Measurements from ENCODE around the gene ST6GALNAC2. TPM values are rescaled to one million over a fixed set of nuclear protein-coding genes. Genes with fewer than 3 reads are reported as not detected.
"Not testable (repeated sequence)": the region's sequence is repeated elsewhere in the genome, so short reads cannot be mapped to it uniquely, and the experiment has no call there.

Gene ST6GALNAC2
- total RNA-seq, 2 experiments from 2014 or later: 0.19 to 0.51 TPM

- intact Hi-C loops (cut with micrococcal nuclease): no loop called here
- DNase-seq: no peak
- Mint-ChIP-seq H3K4me1 (ENCODE audit: low read depth) (peaks cover 16% of the 10 kb centered on the region), H3K36me3 (no peaks in the 10 kb centered on the region), H3K4me3 (no peak overlapping the region), H3K27me3 (peaks cover 2% of the 10 kb centered on the region), H3K9me3 (no peaks in the 10 kb centered on the region), H3K27ac (no peak overlapping the region)
- POLR2A ChIA-PET: interaction anchor here (0.6 to 0.7 kb wide), 2 partner anchors 14 to 143 kb away, joined by 3 read pairs; no protein-coding TSS in a partner anchor
- CTCF ChIA-PET: interaction anchor here (0.8 to 1.9 kb wide), 5 partner anchors 19 to 98 kb away, joined by 3 to 12 read pairs (median 5); no protein-coding TSS in a partner anchor
Observed at GRCh38 chr17:76528156-76528527, 57.5 kb downstream of the ST6GALNAC2 start.

- POLR2A ChIA-PET: interaction anchor here (0.6 to 0.7 kb wide), 2 partner anchors 13 to 142 kb away, joined by 3 read pairs; no protein-coding TSS in a partner anchor
- Mint-ChIP-seq H3K36me3 (no peaks in the 10 kb centered on the region), H3K27me3 (peaks cover 2% of the 10 kb centered on the region), H3K4me1 (ENCODE audit: low read depth) (peaks cover 18% of the 10 kb centered on the region), H3K4me3 (no peak overlapping the region), H3K27ac (no peak overlapping the region), H3K9me3 (no peaks in the 10 kb centered on the region)
- CTCF ChIA-PET: interaction anchor here (0.8 to 1.9 kb wide), 5 partner anchors 19 to 99 kb away, joined by 3 to 12 read pairs (median 5); no protein-coding TSS in a partner anchor
- peak; percentile 42 for DNase-seq
- intact Hi-C loops (cut with micrococcal nuclease): no loop called here
Observed at GRCh38 chr17:76527430-76528111, 58.1 kb downstream of the ST6GALNAC2 start.

- intact Hi-C loops (cut with micrococcal nuclease); H3K36me3 Mint-ChIP-seq; H3K9me3 Mint-ChIP-seq; DNase-seq; H3K27me3 Mint-ChIP-seq; POLR2A ChIA-PET; H3K27ac Mint-ChIP-seq; H3K4me3 Mint-ChIP-seq: not testable (repeated sequence)
- peaks cover 18% of the 10 kb centered on the region for H3K4me1 Mint-ChIP-seq (ENCODE audit: low read depth)
- CTCF ChIA-PET: interaction anchor here (1.9 kb wide), 1 partner anchor 96 kb away, joined by 12 read pairs; no protein-coding TSS in a partner anchor
Observed at GRCh38 chr17:76527016-76527415, 58.6 kb downstream of the ST6GALNAC2 start.

- POLR2A ChIA-PET; H3K9me3 Mint-ChIP-seq; H3K27me3 Mint-ChIP-seq; H3K27ac Mint-ChIP-seq; DNase-seq; H3K4me3 Mint-ChIP-seq; H3K36me3 Mint-ChIP-seq; intact Hi-C loops (cut with micrococcal nuclease): not testable (repeated sequence)
- peaks cover 18% of the 10 kb centered on the region for H3K4me1 Mint-ChIP-seq (ENCODE audit: low read depth)
- CTCF ChIA-PET: interaction anchor here (0.6 to 5.1 kb wide), 2 partner anchors 18 to 98 kb away, joined by 3 to 112 read pairs; no protein-coding TSS in a partner anchor
Observed at GRCh38 chr17:76525513-76525833, 60.2 kb downstream of the ST6GALNAC2 start.

GRCh38 chr17:76524598-76525512 is 60.8 kb downstream of the ST6GALNAC2 start:
- CTCF ChIA-PET: interaction anchor here (0.6 to 5.1 kb wide), 8 partner anchors 9 to 99 kb away, joined by 3 to 112 read pairs (median 15); partner anchors contain the start of gene ST6GALNAC2
- Mint-ChIP-seq H3K4me3 (no peak overlapping the region), H3K36me3 (no peaks in the 10 kb centered on the region), H3K9me3 (no peaks in the 10 kb centered on the region), H3K27me3 (peaks cover 2% of the 10 kb centered on the region), H3K27ac (no peak overlapping the region), H3K4me1 (ENCODE audit: low read depth) (peaks cover 18% of the 10 kb centered on the region)
- intact Hi-C loops (cut with micrococcal nuclease): no loop called here
- no peak for DNase-seq
- POLR2A ChIA-PET: interaction anchor here (0.8 kb wide), 1 partner anchor 32 kb away, joined by 3 read pairs; no protein-coding TSS in a partner anchor

GRCh38 chr17:76523084-76524037 is 62.3 kb downstream of the ST6GALNAC2 start:
- ChIA-PET POLR2A (interaction anchor here (0.8 to 0.9 kb wide), 2 partner anchors 34 kb away, joined by 3 read pairs; no protein-coding TSS in a partner anchor), CTCF (interaction anchor here (0.6 to 5.1 kb wide), 39 partner anchors 9 to 1955 kb away, joined by 3 to 112 read pairs (median 7); partner anchors contain the start of genes PRCD, PRPSAP1, RHBDF2 and ST6GALNAC2)
- H3K27ac Mint-ChIP-seq: no peak overlapping the region
- H3K9me3 Mint-ChIP-seq: no peaks in the 10 kb centered on the region
- H3K4me1 Mint-ChIP-seq (ENCODE audit: low read depth): peaks cover 17% of the 10 kb centered on the region
- DNase-seq: peak; percentile 88
- H3K27me3 Mint-ChIP-seq: peaks cover 2% of the 10 kb centered on the region
- intact Hi-C loops (cut with micrococcal nuclease): loop anchor here (1.0 kb wide), 1 partner anchor 101 kb away; no protein-coding TSS in a partner anchor
- no peak overlapping the region for H3K4me3 Mint-ChIP-seq
- H3K36me3 Mint-ChIP-seq: no peaks in the 10 kb centered on the region

GRCh38 chr17:76521683-76522082 is 64.0 kb downstream of the ST6GALNAC2 start:
- H3K36me3 Mint-ChIP-seq; H3K9me3 Mint-ChIP-seq; H3K27me3 Mint-ChIP-seq; DNase-seq; H3K4me3 Mint-ChIP-seq; intact Hi-C loops (cut with micrococcal nuclease); H3K27ac Mint-ChIP-seq; POLR2A ChIA-PET: not testable (repeated sequence)
- CTCF ChIA-PET: interaction anchor here (1.0 to 5.1 kb wide), 7 partner anchors 11 to 195 kb away, joined by 5 to 112 read pairs (median 16); no protein-coding TSS in a partner anchor
- peaks cover 20% of the 10 kb centered on the region for H3K4me1 Mint-ChIP-seq (ENCODE audit: low read depth)

GRCh38 chr17:76521262-76521661 is 64.4 kb downstream of the ST6GALNAC2 start:
- no peak overlapping the region for H3K27ac Mint-ChIP-seq
- no peak for DNase-seq
- intact Hi-C loops (cut with micrococcal nuclease): no loop called here
- CTCF ChIA-PET: interaction anchor here (1.0 to 5.1 kb wide), 6 partner anchors 11 to 161 kb away, joined by 5 to 112 read pairs (median 24); no protein-coding TSS in a partner anchor
- no peaks in the 10 kb centered on the region for H3K36me3 Mint-ChIP-seq
- no peaks in the 10 kb centered on the region for H3K9me3 Mint-ChIP-seq
- H3K27me3 Mint-ChIP-seq: peaks cover 2% of the 10 kb centered on the region
- no peak overlapping the region for H3K4me3 Mint-ChIP-seq
- peaks cover 23% of the 10 kb centered on the region for H3K4me1 Mint-ChIP-seq (ENCODE audit: low read depth)
- POLR2A ChIA-PET: no interaction called here

GRCh38 chr17:76519048-76519966 is 66.4 kb downstream of the ST6GALNAC2 start:
- H3K9me3 Mint-ChIP-seq: no peaks in the 10 kb centered on the region
- peaks cover 36% of the 10 kb centered on the region for H3K4me1 Mint-ChIP-seq (ENCODE audit: low read depth)
- no peak overlapping the region for H3K4me3 Mint-ChIP-seq
- H3K36me3 Mint-ChIP-seq: no peaks in the 10 kb centered on the region
- DNase-seq: no peak
- no peak overlapping the region for H3K27ac Mint-ChIP-seq
- ChIA-PET POLR2A (interaction anchor here (0.6 to 0.7 kb wide), 3 partner anchors 144 to 480 kb away, joined by 3 read pairs; no protein-coding TSS in a partner anchor), CTCF (interaction anchor here (0.5 to 4.9 kb wide), 5 partner anchors 38 to 163 kb away, joined by 3 to 42 read pairs (median 3); partner anchors contain the start of gene ST6GALNAC2)
- intact Hi-C loops (cut with micrococcal nuclease): loop anchor here (5.0 kb wide), 2 partner anchors 67 to 337 kb away; partner anchors contain the start of gene UBE2O
- peaks cover 2% of the 10 kb centered on the region for H3K27me3 Mint-ChIP-seq

GRCh38 chr17:76517638-76518038 is 68.0 kb downstream of the ST6GALNAC2 start:
- H3K27me3 Mint-ChIP-seq: no peaks in the 10 kb centered on the region
- H3K4me3 Mint-ChIP-seq: no peak overlapping the region
- DNase-seq: peak; percentile 28
- ChIA-PET CTCF (interaction anchor here (0.6 to 4.4 kb wide), 5 partner anchors 11 to 134 kb away, joined by 3 to 16 read pairs (median 3); partner anchors contain the start of gene AANAT), POLR2A (interaction anchor here (0.6 to 3.7 kb wide), 2 partner anchors 11 to 40 kb away, joined by 3 to 16 read pairs; no protein-coding TSS in a partner anchor)
- intact Hi-C loops (cut with micrococcal nuclease): loop anchor here (5.0 kb wide), 2 partner anchors 65 to 335 kb away; partner anchors contain the start of gene UBE2O
- no peaks in the 10 kb centered on the region for H3K9me3 Mint-ChIP-seq
- peaks cover 41% of the 10 kb centered on the region for H3K4me1 Mint-ChIP-seq (ENCODE audit: low read depth)
- no peaks in the 10 kb centered on the region for H3K36me3 Mint-ChIP-seq
- H3K27ac Mint-ChIP-seq: peak overlapping the region; percentile 43
